NCI-H2171 (cell line): ENCODE data around the gene TUSC2.

Experiments
- DNase-seq: peaks from one replicate; lab custom pipeline; 2025; lab: John Stamatoyannopoulos, UW

Gene TUSC2

DNA sequence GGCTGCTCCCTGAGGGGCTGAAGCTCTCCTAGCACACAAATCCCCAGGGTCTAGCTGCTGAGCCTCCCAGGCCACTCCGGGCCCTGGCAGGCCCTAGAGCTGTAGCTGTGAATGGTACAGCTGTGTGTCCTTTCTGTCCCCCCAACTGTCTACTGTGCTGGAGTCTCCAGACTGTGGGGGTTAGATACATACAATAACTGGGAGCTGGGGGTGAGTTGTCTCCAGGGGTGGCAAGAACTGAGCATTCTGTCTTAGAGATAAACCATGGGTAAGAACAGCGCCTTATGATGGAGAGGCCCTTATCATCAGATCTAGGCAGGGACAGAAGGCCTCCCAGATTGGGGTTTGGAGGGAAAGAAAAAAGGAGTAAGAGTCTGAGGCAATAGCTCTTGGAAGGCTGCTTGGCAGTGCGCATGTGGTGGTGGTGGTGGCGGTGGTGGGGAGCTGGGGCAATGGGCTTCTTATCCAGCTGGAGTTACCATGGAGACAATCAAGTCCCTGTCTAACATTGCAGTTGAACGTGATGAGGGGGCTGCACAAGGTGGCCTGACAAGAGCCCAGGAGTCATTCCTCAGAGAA, 26.3 kb upstream of the TUSC2 start:
- no peak for DNase-seq

GRCh38 chr3:50353245-50354004, 25.4 kb upstream of the TUSC2 start:
- DNase-seq, result no peak

GRCh38 chr3:50352781-50353180, 24.8 kb upstream of the TUSC2 start:
- no peak for DNase-seq

DNA sequence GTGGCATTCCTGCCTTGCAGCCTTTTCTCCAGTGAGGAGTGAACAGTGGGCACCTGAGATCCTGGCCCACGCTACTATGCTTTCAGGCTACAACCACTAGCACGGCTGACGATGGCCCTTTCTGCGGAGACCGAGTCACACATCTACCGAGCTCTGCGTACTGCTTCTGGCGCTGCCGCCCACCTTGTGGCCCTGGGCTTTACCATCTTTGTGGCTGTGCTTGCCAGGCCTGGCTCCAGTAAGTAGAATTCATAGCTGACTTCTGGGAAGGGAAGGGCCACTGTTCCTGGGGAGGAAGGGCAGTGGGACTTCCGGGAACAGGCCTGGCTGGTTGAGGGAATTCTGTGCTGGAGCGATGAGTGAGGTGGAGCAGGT, 23.3 kb upstream of the TUSC2 start:
- DNase-seq, result no peak

GRCh38 chr3:50350527-50351322, 22.7 kb upstream of the TUSC2 start, which contains the start of the genes CYB561D2 and NPRL2:
TSS of gene CYB561D2 (plus strand) at chr3:50350862. CDS start at chr3:50351434, 572 bp downstream.
TSS of gene NPRL2 (minus strand) at chr3:50350775. CDS start at chr3:50350652, 123 bp downstream.
- DNase-seq, result peak; percentile 81

DNA sequence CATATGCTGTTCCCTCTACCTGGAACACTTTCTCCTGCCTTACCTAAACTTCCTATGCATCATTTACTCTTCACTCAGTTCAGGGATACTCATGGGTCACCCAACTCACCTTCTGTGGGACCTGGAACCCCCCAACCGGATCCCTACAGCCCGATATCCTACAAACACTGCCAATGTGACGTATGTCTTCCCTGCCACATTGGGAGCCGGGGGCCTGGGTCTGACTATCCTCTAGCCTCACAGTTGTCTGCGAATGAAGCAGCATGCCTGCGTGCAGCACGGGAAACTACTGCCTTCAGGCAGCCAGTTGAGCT, 22.1 kb upstream of the TUSC2 start:
- DNase-seq, result no peak

DNA sequence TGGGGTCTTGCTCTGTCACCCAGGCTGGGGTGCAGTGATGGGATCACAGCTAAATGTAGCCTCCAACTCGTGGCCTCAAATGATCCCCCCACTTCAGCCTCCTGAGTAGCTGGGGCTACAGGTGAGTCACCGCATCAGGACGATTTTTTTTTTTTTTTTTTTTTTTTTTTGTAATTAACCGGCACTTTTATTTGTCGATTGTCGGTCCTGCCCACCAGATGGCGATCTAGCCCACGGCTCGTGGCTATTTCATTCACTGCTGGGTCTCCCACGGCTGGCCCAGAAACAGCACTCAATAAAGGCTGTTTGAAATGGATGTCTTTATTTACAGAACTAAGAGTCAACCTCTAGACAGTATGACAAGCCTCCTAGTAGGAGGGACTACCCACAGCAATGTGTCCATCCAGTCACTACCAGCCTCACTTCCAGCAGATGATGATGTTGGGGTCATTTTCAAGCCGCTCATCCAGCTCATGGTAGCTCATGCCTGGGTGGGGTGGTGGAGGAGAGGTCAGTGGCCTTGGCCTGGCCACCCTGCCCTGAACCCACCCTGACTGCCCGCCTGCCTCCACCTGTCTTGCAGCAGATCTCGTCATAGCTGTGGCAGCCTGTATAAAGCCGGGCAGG, 19.3 kb upstream of the TUSC2 start:
- peak; percentile 48 for DNase-seq

- no peak for DNase-seq
Observed at GRCh38 chr3:50345586-50346234, 17.7 kb upstream of the TUSC2 start, which contains the start of gene ZMYND10. TSS of gene ZMYND10 (minus strand) at chr3:50345732. CDS start at chr3:50345579, 153 bp downstream.

DNA sequence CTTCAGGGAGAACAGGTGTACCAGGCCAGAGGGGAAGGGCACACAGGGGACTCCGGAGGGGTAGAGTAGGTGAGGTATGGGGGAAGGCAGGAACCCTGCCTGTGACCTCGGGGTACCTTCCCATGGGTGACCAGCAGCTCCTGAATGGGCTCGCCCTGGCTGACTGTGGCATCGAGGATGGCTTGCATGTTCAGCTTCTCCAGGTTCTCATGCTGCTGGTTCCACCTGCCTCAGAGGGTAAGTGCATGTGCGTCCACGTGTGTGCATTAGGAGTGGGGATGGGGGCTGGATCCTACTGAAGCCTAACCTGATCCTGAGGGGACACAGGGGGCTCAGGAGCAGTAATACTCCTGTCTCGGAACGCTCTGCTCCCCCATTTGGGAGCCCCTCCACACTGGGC, 17.0 kb upstream of the TUSC2 start:
- DNase-seq, result no peak

DNA sequence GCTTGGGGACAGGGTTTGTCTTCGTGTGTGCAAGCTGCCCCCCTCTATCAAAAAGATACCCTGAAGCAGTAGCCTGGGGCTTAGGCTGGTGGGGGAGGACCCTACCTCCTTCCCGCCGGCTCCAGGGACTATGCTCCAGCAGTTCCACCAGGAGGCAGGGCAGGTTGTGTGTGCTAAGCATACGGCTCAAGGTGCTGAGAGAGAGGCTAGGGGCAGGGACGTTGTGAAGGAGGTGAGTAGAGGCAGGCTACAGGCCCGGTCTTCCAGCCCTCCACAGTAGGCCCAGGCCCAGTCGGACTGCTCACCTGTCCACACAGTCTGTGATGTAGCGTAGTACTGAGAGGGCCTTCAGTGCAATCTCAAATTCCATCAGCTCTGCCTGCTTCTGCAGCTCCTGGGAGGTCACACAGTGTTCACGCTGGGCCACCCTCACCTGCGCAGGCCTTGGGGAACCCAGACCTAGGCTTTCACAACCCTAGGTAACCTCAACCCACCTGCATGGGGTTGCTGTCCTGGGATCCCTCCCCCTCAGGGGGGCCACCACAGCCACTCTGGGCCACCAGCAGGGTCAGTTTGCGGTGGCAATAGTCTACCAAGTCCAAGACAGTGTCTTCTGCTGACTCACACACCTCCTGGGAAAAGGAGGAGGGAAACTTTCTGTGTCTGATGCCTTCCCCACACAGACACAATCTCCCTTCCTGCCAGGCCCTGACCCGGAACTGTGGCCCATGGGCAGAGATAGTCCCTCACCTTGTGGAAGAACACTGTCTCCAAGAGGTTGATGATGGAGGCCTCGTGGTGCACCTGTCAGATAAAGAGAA, 15.0 kb upstream of the TUSC2 start:
- DNase-seq, result no peak

GRCh38 chr3:50341996-50342650, 14.1 kb upstream of the TUSC2 start:
- DNase-seq, result no peak

- no peak for DNase-seq
Observed at GRCh38 chr3:50341537-50341936, 13.5 kb upstream of the TUSC2 start.

GRCh38 chr3:50340448-50341329, 12.7 kb upstream of the TUSC2 start, which contains the start of gene RASSF1:
TSS of gene RASSF1 (minus strand) at chr3:50340836. CDS start at chr3:50340805, 31 bp downstream.
- no peak for DNase-seq

DNA sequence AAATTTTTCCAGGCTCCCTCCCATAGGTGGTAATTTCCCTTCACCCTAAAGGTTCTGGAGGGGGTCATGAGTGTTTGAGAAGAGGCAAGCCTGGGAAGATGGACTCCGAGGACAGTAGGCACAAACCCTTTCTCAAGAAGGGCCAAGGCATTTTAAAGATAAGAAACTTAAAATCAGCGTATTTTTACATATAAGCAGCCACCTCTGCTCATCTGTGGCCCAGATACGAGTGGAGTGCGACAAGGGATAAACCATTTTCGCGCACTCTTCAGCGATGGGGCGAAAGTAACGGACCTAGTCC, 12.1 kb upstream of the TUSC2 start:
- no peak for DNase-seq

DNA sequence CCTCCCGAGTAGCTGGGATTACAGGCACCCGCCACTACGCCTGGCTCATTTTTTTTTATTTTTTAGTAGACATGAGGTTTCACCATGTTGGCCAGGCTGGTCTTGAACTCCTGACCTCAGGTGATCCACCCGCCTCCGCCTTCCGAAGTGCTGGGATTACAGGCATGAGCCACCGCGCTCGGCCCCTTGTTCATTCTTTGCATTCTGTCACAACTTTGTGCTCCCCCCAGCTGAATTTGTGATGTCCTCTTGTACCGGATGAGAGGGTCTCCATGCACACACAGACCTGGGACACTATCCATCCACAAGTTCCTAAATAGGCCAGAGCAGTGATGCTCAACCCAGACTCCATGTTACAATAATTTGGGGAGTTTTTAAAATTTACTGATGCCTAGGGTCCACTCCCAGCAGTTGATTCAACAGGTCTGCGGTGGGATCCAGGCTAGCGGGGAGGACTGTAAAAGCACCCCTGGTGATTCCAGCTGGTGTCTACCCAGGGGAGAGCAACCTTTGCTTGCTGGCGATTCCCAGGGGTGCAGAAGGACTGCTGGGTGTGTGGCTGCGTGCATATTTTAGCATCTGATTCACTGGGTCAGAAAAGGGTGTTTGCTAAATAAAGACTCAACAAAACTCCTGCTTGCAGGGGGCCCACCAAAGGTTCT, 11.6 kb upstream of the TUSC2 start:
- DNase-seq, result no peak

GRCh38 chr3:50338965-50339364, 10.9 kb upstream of the TUSC2 start:
- no peak for DNase-seq

DNA sequence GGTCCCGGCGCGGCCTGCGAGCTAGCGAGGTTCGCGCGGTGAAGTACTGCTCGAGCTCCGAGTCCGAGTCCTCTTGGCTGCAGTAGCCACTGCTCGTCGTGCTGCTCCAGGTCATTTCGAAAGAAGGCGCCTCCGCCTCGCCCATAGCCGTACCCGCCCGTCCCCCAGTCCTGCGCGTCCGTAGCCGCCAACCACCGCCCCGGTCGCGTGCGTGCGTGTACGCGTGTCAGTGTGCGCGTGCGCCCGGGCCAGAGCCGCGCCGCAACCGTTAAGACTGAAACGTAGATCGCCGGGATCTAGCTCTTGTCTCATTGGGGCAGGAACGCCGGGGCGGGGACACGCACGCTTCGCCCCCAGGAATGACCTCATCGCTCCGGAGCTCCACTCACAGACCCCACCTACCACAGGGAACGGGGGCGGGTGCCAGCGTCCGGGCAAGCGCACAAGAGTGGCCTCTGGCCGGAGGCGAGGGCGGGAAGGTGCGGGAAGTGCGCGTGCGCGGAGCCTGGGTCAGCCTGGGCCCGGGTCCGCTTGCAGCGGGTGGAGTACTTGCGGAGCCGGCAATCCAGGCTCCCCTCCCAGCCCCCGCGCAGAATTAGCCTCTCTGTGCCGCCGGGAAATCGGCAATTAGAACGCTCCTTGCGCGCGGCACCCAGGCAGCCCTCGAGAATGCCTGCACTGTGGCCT, 9.3 kb upstream of the TUSC2 start:
- peak; percentile 88 for DNase-seq

GRCh38 chr3:50336452-50337174, 8.6 kb upstream of the TUSC2 start:
- no peak for DNase-seq
